Suprapubic skin (tissue), 3 donors: ENCODE results near the gene PSME3.

Experiments used
- POLR2A ChIP-seq, 2 donors: fragments of 450-650 bp; IDR thresholded peaks; one replicate each; pipeline ENCODE4 v1.6.1; 2017; ENCODE audit warnings: antibody characterized with exemption in 2 of 2, mild to moderate bottlenecking in 2 of 2, moderate library complexity in 2 of 2
- TF ChIP-seq, protein P1 (sequence below), 2 donors: fragments of 200-600 bp in 1 of 2; fragments of 450-650 bp in 1 of 2; sonication (generic) in 1 of 2; IDR thresholded peaks; one replicate each; pipeline ENCODE4 v1.5.1; 2016 to 2019; ENCODE audit warnings: antibody characterized with exemption in 2 of 2, mild to moderate bottlenecking in 1 of 2, moderate library complexity in 1 of 2

GRCh38 chr17:42853597-42853967 is 20.4 kb downstream of the PSME3 start:
- TF ChIP-seq POLR2A (IDR thresholded peaks at IDR 0.05) = no peak
- TF ChIP-seq, protein P1, sequence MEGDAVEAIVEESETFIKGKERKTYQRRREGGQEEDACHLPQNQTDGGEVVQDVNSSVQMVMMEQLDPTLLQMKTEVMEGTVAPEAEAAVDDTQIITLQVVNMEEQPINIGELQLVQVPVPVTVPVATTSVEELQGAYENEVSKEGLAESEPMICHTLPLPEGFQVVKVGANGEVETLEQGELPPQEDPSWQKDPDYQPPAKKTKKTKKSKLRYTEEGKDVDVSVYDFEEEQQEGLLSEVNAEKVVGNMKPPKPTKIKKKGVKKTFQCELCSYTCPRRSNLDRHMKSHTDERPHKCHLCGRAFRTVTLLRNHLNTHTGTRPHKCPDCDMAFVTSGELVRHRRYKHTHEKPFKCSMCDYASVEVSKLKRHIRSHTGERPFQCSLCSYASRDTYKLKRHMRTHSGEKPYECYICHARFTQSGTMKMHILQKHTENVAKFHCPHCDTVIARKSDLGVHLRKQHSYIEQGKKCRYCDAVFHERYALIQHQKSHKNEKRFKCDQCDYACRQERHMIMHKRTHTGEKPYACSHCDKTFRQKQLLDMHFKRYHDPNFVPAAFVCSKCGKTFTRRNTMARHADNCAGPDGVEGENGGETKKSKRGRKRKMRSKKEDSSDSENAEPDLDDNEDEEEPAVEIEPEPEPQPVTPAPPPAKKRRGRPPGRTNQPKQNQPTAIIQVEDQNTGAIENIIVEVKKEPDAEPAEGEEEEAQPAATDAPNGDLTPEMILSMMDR (IDR thresholded peaks at IDR 0.05) = no peak
